Measurements from ENCODE around the gene COX7A2L.

GRCh38 chr2:42383855-42384530 is 23.0 kb upstream of the COX7A2L start:
- TF ChIP-seq L3MBTL2 (conservative IDR thresholded peaks at IDR 0.05) (no peak), BHLHE40 (IDR thresholded peaks at IDR 0.05; ENCODE audit: borderline replicate concordance) (no peak), ARNT (IDR thresholded peaks at IDR 0.05) (no peak), PKNOX1 (IDR thresholded peaks at IDR 0.05) (no peak), FOXM1 (IDR thresholded peaks at IDR 0.05; ENCODE audit: borderline replicate concordance) (no peak), SUZ12 (IDR thresholded peaks at IDR 0.05) (no peak), HDGF (IDR thresholded peaks at IDR 0.05; ENCODE audit: borderline replicate concordance) (no peak), SP1 (IDR thresholded peaks at IDR 0.05) (no peak), NFRKB (IDR thresholded peaks at IDR 0.05) (no peak), CTBP1 (IDR thresholded peaks at IDR 0.05; ENCODE audit: borderline replicate concordance) (no peak)
